SIG-M5 (cell line): ENCODE results near the gene ZNF581.

Experiments
- DNase-seq: peaks from one replicate; lab custom pipeline; 2025; lab: John Stamatoyannopoulos, UW

Gene ZNF581

DNA sequence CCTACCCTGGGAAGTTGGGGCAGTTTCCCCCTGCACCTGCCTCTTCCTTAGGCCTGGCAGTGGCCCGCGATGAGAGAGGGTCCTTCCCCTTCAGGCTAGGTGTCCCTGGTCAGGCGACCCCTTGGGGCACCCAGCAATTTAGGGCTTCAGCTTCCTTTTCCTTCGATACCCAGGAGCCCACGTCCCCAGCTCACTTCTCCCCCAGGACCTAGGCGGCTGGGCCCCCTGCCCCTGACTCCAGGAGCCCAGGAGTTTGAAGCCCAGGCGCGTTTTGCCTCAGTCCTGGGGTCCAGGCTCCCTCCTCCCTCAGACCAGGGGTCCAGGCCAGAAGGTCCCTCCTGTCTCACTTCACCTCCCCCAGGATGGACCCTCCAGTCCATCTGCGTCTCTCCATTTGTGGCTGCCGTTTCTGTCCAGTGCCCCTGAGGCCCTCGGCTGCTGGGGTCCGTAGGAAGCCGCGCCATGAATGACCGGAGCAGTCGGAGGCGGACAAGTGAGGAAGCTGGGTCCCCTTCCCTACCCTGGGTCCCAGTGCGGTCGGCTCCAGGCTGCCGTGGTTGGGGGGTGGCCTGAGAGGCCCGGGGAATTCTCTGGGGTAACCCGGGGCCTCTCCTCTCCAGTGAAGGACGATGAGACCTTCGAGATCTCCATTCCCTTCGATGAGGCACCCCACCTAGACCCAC is 5.3 kb downstream of the ZNF581 start:
- no peak for DNase-seq

DNA sequence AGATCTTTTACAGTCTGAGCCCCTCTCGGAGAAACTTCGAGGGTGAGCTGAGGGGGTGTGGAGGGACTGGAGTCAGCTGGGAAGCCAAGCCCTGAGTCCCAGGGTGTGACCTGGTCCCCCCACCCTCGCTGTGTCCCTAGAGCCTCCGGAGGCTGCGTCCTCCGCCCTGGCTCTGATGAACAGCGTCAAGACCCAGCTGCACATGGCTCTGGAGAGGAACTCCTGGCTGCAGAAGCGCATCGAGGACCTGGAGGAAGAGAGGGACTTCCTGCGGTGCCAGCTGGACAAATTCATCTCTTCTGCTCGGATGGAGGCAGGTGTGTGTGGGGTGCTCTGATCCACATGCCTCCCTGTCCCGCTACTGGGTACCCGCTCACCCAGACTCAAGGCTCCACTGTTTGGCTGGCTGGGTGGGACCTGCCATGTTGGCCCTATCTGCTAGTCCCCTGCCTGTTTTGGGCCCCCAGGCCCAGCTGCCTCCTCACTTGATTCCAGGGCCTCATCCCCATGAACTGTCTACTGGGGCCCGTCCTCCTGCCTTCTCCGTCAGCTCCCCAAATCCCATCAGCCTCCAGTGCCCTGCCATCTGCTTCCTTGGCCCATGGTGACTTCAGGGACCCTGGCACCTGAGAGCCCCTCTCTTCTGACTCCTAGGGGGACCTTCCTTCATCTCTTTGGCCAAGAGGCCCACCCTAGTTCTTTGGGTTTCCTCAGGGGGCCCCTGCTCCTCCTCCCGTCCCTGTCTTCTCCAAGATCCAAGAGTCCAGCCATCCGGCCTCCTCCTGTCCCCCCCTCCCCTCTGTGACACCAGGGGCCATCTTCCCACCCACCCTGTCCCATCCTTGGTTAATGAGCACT is 6.0 kb downstream of the ZNF581 start:
- no peak for DNase-seq

DNA sequence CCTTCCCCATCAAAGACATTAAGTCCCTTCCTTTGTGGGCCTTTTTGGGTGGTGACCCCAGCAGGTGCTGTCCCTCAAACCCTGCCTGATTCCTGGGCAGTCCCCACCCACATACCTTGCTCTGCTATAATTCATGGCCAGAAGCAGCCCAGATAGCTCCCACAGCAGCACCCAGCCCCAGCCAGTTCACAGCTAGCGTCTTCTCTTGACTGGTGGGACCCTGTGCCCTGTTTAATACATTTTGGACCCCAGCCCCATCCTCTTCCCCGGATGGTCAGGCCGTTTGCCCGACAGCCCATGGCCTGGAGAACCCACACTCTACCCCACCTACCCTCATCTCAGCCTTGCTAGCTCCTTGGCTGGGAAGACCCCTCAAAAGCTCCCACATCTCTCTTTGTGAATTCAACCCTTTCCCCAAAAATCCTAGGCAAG is 6.7 kb downstream of the ZNF581 start:
- DNase-seq: no peak

DNA sequence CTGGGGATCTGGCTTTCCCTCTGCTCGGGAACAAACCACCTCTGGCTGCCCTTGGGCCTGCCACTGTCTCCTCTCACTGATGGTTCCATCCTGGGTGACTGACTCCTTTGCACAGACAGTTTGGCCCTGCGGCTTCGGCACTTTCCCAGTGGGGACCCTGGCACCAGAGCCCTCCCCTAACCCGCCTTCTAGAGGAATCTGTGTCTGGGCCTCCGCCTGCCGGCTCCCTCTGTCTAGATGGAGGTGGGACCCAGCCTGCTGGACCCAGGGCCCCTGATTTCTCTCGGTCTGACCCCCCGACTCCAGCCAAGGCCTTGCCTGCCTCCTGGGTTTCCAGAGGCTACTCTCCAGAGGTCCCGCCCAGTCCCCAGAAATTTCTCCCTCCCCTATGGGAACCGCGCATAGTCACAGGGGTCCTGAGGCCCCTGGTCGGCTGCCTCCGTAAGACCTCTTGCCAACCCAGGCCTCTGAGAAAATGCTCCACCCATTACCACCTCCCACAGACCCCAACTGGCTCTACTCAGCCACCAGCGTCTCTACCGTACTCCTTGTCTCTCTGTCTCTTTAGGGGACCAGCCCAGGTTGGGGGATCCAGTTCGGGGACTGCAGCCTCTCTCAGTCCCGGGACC is 7.3 kb downstream of the ZNF581 start:
- DNase-seq: no peak

DNA sequence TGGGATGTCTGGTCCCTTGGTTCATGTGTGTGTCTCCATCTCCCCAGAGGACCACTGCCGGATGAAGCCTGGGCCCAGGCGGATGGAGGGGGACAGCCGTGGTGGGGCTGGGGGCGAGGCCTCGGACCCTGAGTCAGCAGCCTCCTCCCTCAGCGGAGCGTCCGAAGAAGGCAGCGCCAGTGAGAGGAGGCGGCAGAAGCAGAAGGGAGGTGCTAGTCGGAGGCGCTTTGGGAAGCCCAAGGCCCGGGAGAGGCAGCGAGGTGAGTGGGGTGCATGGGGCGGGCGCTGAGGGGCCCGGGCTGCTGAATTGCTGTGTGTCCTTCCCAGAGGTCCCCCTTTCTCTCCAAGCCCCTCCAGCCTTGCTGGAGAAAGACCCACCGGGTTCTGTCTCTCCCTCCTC is 7.8 kb downstream of the ZNF581 start:
- DNase-seq: no peak

DNA sequence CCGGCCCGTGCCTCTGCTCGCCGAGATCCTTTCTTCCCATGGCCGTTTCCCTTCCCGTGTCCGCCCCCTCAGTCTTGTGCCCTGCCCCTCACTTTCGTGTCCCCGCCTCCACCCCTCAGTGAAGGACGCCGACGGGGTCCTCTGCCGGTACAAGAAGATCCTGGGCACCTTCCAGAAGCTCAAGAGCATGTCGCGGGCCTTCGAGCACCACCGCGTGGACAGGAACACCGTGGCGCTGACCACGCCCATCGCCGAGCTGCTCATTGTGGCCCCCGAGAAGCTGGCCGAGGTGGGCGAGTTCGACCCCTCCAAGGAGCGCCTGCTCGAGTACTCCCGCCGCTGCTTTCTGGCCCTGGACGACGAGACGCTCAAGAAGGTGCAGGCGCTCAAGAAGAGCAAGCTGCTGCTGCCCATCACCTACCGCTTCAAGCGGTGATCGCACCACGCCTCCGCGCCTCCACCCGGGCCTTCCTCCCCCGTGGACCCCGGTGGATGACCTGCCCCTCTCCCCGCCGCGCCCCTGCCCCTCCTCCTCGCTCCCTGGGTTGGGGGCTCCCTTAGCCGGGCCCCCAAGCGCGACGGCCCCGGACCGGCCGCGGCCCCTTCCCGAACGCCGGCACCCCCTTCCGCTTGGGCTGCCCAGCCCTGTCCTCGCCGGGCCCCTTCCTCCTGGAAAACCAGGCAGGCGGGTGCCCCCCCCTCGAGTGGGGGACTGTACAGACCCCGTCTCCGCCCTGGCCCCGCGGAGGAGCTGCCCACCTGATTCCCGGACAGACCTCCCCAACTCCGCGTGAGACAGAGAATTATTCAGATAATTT is 9.1 kb downstream of the ZNF581 start:
- no peak for DNase-seq

DNA sequence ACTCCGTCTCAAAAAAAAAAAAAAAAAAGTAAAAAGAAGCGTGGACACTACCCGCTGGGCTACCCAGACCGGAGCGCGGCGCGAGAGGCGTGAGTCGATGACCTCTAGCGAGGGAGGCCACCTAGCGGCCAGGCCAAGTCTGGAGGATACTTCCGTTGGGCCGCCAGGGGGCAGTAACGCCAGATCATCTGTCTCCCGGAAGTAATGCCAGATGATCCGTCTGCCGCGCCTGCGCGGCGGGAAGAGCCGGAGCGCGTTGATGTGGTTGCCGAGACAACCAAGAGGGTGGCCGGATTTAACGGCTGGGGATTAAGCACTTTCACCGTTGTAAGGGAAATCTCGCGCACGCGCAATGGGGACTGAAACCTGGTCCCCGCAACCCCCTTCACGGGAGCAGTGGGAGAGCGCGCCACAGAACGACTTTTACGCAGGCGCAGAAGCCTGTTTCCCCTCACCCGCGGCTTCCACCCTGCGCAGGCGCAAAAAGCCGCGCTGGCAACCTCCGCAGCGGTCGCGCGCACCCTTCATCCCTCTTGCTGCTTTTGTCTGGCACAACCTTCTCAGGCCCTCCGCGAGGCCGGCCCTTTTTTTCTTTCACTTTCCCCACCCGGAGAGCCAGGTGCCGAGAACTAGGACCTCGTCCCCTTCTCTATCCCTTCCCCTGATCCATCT is 10.3 kb downstream of the ZNF581 start:
- peak; percentile 73 for DNase-seq

DNA sequence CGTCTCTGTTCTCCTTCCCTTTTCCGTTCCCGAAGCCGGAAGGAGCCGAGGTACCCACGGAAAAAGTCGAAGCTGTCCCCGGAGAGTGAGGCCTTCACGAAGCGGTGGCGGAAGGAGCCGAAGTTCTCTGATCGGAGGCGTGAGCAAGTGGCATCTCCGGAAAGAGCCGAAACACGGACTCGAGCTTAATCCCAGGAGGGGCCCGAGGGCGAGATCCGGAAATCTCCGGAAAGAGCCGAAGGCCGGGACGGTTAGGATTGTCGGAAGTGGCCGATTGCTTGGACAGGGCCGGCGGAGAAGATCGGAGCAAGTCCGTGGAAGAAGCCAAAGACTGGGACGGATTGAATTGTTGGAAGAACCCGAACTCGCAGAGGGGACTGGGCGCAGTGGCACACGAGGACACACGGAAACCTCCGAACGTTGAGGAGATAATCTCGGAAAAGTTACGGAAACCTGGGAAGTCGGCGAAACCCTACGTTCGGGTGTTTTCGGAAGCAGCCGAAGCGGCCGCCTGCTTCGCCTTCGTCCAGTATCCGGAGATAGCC is 10.9 kb downstream of the ZNF581 start:
- peak; percentile 95 for DNase-seq

DNA sequence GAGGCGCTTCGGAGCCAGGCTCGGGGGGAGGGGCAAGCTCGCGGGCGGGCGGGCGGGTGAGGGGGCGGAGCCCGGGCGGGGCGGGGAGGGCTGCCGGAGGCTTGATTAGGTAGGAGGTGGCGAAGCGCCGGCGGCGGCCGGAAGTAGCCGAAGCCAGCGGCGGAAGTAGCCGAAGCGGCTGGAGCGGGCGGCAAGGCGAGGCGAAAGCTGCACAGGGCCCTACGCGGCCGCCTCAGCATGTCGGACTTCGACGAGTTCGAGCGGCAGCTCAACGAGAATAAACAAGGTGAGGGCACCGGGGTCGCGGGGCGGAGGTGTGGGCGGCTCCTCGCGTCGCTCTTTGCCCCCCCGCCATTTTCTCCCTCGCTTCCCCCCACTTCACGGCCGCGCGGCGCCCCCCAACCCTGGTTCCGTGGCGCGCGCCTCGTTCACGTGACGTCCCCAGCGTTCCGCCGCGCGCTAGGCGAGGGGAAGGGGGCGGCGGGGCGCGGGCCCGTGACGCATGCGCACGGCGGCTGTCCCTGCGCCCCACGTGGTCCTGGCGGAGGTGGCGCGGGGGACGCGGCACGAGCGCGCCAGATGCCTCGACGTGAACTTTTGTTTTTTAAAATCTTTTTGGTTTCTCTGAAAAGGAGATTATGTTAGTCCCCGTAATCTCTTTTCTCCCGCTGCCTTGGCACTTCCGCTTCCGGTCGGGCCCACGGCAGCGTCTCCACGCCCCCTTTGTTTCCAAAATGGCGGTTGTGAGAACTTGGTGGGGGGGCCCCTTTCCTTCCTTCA is 11.6 kb downstream of the ZNF581 start, which contains the start of gene U2AF2:
Gene U2AF2 (plus strand): TSS at position 168 of the 780 bp plus-strand sequence. CDS start 70 bp downstream, at position 238.
- DNase-seq: no peak

DNA sequence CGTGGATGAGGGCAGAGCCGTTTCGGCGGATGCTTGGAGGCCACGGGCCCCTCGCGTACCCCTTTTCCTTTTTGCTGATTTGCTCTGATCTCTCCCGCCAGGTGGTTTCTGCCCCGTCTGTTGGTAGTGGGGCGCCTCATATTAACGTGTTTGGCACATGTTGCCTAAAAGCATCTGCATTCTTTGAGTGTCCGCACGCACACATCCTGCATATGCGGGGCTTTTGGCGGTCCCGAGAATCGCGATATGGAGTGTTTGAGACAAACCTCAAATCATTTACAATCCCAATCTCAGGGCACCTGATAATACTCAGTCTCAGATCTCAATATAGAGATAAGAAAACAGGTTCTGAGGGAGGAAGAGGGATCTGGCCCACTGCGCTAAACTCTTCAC is 12.2 kb downstream of the ZNF581 start:
- no peak for DNase-seq

DNA sequence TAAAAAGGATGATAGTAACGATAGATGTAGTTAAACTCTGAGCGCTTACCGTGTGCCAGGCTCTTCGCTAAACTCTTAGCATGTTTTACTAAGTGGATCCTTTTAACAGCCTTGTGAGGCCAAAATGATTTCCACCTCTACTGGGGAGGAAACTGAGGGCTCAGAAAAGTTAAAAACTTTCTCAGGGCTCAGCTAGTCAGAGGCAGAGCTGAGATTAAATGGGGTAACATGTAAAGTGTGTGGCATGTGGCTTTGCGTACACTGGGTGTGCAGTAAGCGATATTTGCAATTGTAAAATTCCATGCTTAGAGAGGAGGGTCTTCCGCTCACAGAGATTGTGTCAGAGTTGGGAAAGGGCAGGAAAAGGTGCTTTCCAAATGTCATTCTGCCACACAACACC is 13.1 kb downstream of the ZNF581 start:
- DNase-seq: no peak

DNA sequence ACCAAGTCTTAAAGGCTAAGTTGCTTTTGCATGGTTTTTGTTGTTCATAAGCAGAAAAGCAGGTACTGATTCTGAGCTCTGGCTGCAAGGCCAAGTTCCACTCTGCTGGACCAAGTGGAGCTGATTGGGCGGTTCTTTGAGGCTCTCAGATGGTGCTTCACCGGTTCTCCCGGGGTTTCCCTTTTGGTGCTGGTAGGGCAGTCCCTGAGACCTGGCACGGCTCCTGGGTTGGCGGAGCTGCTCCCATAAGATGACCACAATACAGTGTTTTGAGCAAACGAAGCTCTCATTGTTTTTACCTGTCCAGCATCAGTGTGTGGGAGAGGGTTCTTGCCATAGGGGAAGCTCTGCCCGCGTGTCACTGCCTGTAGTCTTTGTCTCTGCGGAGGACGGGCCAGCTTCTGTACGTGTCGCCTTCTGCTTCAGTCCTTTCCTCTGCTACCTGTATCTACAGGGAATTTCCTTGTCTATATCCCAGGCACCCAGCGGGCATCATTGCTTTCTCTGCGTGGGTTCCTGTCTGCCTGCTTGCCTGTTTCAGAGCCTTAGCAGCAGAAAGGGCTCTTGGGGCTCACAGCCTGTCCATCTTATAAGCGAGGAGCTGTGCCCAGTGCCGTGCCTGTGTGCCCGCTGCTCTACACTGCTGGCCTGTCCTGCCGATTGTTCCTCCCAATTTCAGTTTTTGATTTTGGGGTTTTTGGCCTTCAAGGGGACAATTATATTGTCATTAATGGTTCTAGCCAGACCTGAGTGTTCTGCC is 13.7 kb downstream of the ZNF581 start:
- no peak for DNase-seq

DNA sequence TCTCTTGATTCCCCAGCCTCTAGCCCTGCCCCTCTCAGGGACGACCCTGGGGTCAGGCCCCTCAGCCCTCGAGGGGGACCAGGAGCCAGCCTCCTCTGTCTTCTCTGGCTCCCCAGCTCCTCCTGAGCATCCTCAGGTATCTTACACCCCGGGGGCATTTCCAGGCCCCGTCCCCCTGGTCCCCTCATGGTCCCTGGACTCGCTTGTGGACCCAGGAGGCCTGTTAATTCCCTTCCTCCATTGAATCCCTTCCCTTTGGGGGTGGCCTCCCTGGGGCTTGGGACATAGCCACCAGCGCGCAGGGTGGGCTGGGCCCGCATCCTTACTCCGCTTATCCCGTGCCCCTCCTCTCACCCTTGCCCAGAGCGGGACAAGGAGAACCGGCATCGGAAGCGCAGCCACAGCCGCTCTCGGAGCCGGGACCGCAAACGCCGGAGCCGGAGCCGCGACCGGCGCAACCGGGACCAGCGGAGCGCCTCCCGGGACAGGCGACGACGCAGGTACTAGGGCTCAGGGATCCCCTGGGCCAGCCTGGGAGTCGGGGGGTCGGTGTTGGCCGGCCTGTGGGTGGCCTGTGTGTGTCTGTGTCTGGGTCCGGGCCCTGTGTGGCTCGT is 15.5 kb downstream of the ZNF581 start:
- DNase-seq: no peak

DNA sequence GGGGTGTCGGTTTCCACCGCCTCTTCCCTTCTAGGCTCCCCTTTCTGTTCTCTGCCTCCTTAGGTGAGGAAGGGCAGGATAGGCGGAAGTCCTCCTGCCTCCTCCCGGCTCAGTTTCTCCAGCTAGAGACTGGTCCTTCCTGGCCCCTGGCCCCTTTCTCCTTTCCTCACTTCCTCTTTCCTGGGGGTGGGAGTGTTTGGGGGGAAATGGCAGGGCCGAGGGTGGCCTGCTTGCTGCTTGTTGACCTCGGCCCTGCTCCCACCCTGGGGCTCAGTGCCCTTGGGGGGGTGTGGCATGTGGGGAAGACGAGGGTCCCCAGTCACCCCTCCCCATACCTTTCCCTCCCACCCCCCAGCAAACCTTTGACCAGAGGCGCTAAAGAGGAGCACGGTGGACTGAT is 16.4 kb downstream of the ZNF581 start:
- DNase-seq: no peak

DNA sequence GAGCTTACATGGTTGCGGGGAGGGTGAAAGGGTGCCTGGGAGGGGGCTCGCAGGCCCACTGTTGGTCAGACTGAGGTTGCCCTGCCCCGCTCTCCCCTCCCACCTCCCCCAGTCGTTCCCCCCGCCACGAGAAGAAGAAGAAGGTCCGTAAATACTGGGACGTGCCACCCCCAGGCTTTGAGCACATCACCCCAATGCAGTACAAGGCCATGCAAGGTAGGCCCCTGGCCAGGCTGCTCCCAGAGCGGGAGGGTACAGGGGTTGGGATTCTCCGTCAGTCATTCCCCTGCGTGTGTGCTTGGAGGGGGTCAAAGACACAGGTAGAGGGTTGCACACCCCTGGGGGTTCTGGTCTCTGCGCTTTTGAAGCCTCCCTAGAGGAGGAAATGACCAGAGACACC is 17.0 kb downstream of the ZNF581 start:
- no peak for DNase-seq

DNA sequence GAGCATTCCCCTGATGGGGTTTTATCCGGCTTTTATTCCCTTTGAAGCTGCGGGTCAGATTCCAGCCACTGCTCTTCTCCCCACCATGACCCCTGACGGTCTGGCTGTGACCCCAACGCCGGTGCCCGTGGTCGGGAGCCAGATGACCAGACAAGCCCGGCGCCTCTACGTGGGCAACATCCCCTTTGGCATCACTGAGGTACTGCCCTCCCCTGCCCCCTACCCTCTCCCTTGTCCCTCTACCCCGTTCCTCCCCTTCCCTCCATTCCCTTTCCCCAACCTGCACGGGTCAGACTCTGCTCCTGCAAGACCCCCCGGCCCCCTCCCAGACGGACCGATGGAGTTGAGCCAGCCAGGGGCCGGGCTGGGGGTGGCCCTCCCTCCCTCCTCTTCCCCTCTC is 17.5 kb downstream of the ZNF581 start:
- DNase-seq: no peak

DNA sequence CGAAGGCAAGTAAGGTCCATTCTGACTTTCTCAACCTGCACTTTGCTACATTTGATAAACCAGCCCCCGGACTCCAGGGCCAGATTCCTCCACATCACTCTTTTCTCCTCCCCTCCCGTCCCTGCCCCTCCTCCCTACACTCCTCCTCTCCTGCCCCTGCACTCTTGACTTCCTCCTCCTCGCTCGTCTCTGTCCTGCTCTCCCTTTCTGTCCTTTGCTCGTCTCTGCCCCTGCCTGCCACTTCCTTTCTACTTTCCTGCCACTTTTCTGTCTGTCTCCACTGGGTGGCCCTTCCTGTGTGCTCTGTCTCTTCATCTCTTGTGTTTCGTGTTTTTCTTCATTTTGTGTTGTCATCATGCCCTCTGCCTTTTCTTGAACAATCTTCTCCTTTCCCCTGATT is 18.4 kb downstream of the ZNF581 start:
- no peak for DNase-seq

DNA sequence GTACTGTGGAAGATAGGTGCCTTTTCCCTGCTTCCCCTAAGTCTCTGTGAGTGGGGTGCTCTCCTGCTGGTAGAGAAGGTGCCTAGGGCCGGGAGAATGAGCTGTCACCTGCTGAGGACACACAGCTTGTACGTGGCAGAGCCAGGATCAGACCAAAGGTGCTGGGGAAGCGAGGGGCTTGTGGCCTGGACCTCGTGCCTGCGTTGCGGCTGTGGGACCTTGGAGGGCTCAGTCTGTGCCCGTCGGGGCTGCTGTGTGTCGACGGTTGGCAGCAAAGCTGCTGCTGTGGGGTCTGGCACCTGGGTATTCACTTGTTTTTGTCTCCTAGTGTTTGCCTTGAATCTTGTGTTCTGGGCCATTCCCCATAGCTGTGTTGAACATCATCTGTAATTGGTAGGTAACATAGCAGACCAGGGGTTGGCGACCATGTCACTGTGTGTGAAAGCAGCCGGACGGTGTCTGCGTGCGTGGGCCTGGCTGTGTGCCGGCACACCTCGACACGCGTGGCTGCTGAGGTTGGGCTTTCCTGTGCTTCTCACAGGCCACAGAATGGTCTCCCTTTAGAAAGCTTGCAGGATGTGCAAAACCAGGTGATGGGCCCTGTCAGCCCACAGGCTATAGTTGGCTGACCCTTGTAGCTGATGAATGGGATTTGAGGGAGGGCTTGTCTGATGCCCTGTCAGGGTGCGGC is 20.5 kb downstream of the ZNF581 start:
- no peak for DNase-seq
